ENCODE measurements around the gene TTC12. TPM values are rescaled to one million over a fixed set of nuclear protein-coding genes. Genes with fewer than 3 reads are reported as not detected.

Gene TTC12
- total and polyA plus RNA-seq, 2 of the 4 experiments (the other 2 are of a cell fraction), result 10.0 to 14.7 TPM

DNA sequence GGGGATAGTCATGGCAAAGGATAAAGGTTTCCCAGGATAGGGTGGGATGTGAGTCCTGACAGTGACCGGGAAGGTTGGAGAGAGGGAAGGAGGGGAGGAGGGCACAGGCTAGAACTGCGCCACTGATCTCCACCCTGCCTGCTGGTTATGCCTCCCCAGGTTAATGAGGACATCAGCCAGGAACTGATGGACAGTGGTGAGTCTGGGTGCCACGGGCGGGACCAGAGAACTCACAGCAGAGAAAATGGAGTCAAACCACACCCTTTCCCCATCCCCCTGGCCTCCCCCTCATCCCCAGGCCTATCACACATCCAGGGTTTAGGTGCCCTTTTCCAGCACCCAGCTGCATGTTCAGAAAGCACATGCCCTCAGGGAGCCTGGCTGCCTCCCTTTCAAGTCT lies 83.4 kb downstream of the TTC12 start:
- no peaks in the 10 kb centered on the region for H3K4me1 ChIP-seq (ENCODE audit: control insufficient read depth, insufficient read depth, low read length)
- H2AFZ ChIP-seq (replicated peaks; ENCODE audit: low read length, poor library complexity), result no peak overlapping the region
- no peak overlapping the region for H2AK9ac ChIP-seq (replicated peaks; ENCODE audit: low read depth, low read length, poor library complexity)
- intact Hi-C loops (cut with micrococcal nuclease), result no loop called here
- ChIA-PET CTCF (no interaction called here), POLR2A (ENCODE audit: unreplicated experiment) (no interaction called here)
- no peaks in the 10 kb centered on the region for H3K9me3 ChIP-seq (ENCODE audit: control insufficient read depth, insufficient read depth, low read length)
- TF ChIP-seq POLR2A (IDR thresholded peaks at IDR 0.05; ENCODE audit: low read depth, low read length) (no peak), CHD1 (IDR thresholded peaks at IDR 0.05; ENCODE audit: low read depth, low read length) (no peak), RCOR1 (IDR thresholded peaks at IDR 0.05; ENCODE audit: insufficient replicate concordance, low read length) (no peak), SMC3 (IDR thresholded peaks at IDR 0.05; ENCODE audit: low read depth, low read length) (no peak), MAFK (IDR thresholded peaks at IDR 0.05; ENCODE audit: low read depth, low read length) (no peak), MAZ (IDR thresholded peaks at IDR 0.05; ENCODE audit: borderline replicate concordance, low read depth, low read length) (no peak), FOS (IDR thresholded peaks at IDR 0.05; ENCODE audit: low read depth, low read length) (no peak), CEBPB (IDR thresholded peaks at IDR 0.05; ENCODE audit: low read depth, low read length) (no peak), NFE2L2 (IDR thresholded peaks at IDR 0.05; ENCODE audit: low read depth, low read length) (no peak), RAD21 (IDR thresholded peaks at IDR 0.05; ENCODE audit: low read length) (no peak)
- TF ChIP-seq, protein P1, sequence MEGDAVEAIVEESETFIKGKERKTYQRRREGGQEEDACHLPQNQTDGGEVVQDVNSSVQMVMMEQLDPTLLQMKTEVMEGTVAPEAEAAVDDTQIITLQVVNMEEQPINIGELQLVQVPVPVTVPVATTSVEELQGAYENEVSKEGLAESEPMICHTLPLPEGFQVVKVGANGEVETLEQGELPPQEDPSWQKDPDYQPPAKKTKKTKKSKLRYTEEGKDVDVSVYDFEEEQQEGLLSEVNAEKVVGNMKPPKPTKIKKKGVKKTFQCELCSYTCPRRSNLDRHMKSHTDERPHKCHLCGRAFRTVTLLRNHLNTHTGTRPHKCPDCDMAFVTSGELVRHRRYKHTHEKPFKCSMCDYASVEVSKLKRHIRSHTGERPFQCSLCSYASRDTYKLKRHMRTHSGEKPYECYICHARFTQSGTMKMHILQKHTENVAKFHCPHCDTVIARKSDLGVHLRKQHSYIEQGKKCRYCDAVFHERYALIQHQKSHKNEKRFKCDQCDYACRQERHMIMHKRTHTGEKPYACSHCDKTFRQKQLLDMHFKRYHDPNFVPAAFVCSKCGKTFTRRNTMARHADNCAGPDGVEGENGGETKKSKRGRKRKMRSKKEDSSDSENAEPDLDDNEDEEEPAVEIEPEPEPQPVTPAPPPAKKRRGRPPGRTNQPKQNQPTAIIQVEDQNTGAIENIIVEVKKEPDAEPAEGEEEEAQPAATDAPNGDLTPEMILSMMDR (conservative IDR thresholded peaks at IDR 0.05; ENCODE audit: low read depth, low read length), result no peak
- TF ChIP-seq, protein P2, sequence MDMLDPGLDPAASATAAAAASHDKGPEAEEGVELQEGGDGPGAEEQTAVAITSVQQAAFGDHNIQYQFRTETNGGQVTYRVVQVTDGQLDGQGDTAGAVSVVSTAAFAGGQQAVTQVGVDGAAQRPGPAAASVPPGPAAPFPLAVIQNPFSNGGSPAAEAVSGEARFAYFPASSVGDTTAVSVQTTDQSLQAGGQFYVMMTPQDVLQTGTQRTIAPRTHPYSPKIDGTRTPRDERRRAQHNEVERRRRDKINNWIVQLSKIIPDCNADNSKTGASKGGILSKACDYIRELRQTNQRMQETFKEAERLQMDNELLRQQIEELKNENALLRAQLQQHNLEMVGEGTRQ (IDR thresholded peaks at IDR 0.05; ENCODE audit: low read depth, low read length), result no peak
- TF ChIP-seq, protein P3, sequence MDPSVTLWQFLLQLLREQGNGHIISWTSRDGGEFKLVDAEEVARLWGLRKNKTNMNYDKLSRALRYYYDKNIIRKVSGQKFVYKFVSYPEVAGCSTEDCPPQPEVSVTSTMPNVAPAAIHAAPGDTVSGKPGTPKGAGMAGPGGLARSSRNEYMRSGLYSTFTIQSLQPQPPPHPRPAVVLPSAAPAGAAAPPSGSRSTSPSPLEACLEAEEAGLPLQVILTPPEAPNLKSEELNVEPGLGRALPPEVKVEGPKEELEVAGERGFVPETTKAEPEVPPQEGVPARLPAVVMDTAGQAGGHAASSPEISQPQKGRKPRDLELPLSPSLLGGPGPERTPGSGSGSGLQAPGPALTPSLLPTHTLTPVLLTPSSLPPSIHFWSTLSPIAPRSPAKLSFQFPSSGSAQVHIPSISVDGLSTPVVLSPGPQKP (IDR thresholded peaks at IDR 0.05; ENCODE audit: borderline replicate concordance, low read depth, low read length), result no peak
- no peaks in the 10 kb centered on the region for H3K79me1 ChIP-seq (ENCODE audit: low read depth in 1 of 2, low read length in 2 of 2)
- H3K56ac ChIP-seq (ENCODE audit: extremely low read depth, insufficient read depth, low read length), result no peak overlapping the region
- H2BK5ac ChIP-seq (ENCODE audit: low read depth, low read length, poor library complexity, severe bottlenecking), result no peak overlapping the region
- in situ Hi-C loops (cut with MboI; ENCODE audit: low sequenced_read_pairs), result no loop called here
- DNase-seq (no peak), ATAC-seq (ENCODE audit: low read depth) (no peak)
- H2AK5ac ChIP-seq (ENCODE audit: low read depth, low read length), result no peak overlapping the region
- H4K20me1 ChIP-seq (ENCODE audit: insufficient read depth, low read length), result no peaks in the 10 kb centered on the region
- H2BK15ac ChIP-seq (ENCODE audit: low read depth, low read length), result no peak overlapping the region
- H3K9ac ChIP-seq (ENCODE audit: low read depth, low read length), result no peak overlapping the region
- 40% methylated on average over 1 of the region's 4 CpGs; no CpG with 5 or more reads in 1 of the 2 experiments for WGBS, 2 experiments (ENCODE audit: extremely low coverage in 2 of 2, insufficient read length in 1 of 2)
- dilution Hi-C loops (cut with HindIII; ENCODE audit: low sequenced_read_pairs, unreplicated experiment), result no loop called here
- peaks cover 10% of the 10 kb centered on the region for H3K27me3 ChIP-seq (ENCODE audit: control insufficient read depth, insufficient read depth, low read length)
- no peak overlapping the region for H3K4me3 ChIP-seq (ENCODE audit: insufficient read depth, low read depth, low read length)
- no peak overlapping the region for H3K27ac ChIP-seq (ENCODE audit: insufficient read depth, low read length)
- no peak overlapping the region for H3K18ac ChIP-seq (ENCODE audit: low read depth, low read length)
- no peaks in the 10 kb centered on the region for H3K36me3 ChIP-seq (ENCODE audit: control insufficient read depth, insufficient read depth, low read length)
- H4K91ac ChIP-seq (ENCODE audit: insufficient read depth, low read depth, low read length), result no peak overlapping the region
- no peak overlapping the region for H4K5ac ChIP-seq (ENCODE audit: low read depth, low read length)
- H3K14ac ChIP-seq (replicated peaks; ENCODE audit: low read depth, low read length), result no peak overlapping the region
- no peak overlapping the region for H2BK120ac ChIP-seq (ENCODE audit: low read depth, low read length)
- H3K4me2 ChIP-seq (ENCODE audit: low read depth, low read length), result no peak overlapping the region
- no TSS peak for BruUV-seq (replicated peaks)
- no peak overlapping the region for H2BK20ac ChIP-seq (ENCODE audit: low read depth, low read length)
- no peak overlapping the region for H4K8ac ChIP-seq (ENCODE audit: low read depth in 2 of 2, low read length in 2 of 2)
- H3K23ac ChIP-seq (ENCODE audit: low read depth, low read length), result no peak overlapping the region
- H3K4ac ChIP-seq (ENCODE audit: low read depth, low read length), result no peak overlapping the region
- H3K9me1 ChIP-seq (ENCODE audit: insufficient read depth, low read length), result no peaks in the 10 kb centered on the region

Measured in IMR-90 (cell line).